ENCODE measurements around the gene PIGL. TPM values are rescaled to one million over a fixed set of nuclear protein-coding genes. Genes with fewer than 3 reads are reported as not detected.

PIGL gene
- total RNA-seq, 2 donors from 2014 or later, result 26.2 to 27.0 TPM

- intact Hi-C loops (cut with DNase I), result no loop called here
- DNase-seq (ENCODE audit: low spot score), result no peak
Observed at GRCh38 chr17:16338391-16338790, 121.4 kb downstream of the PIGL start.

DNA sequence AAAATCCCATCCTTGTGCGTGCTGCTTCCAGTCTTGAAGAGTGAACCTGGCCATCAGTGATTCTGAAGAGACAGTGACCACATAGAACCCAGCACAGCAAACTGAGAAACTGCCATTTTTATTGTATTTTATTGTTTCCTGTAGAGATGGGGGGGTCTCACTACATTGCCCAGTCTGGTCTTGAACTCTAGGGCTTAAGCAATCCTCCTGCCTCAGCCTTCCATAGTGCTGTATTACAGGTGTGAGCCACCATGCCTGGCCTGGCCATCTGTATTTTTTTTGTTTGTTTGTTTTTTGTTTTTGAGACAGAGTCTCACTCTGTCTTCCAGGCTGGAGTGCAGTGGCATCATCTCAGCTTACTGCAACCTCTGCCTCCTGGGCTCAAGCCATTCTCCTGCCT, 122.4 kb downstream of the PIGL start:
- no peak for DNase-seq (ENCODE audit: low spot score)
- intact Hi-C loops (cut with DNase I), result no loop called here

DNA sequence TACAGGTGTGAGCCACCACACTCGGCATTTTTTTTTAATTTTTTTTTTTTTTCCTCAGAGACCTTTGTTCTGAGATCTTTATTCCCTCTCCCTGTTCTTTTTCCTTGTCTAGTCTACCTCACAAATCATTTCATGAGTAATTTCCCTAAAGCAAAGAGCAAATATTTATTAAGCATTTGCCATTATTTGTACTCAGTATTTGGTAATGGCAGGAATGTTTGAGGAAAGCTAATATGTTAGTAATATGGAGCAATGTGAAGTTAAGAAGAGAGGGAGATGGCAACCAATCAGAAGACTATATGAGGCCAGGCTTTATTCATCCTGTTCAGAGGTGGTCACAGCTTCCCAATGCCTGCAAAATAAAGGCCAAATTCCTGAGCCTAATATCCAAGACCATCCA, 122.9 kb downstream of the PIGL start:
- intact Hi-C loops (cut with DNase I), result loop anchor here in 1 of 2 donors (10.0 kb wide), 1 partner anchor 55 kb away; no protein-coding TSS in a partner anchor
- DNase-seq (ENCODE audit: low spot score), result no peak

DNA sequence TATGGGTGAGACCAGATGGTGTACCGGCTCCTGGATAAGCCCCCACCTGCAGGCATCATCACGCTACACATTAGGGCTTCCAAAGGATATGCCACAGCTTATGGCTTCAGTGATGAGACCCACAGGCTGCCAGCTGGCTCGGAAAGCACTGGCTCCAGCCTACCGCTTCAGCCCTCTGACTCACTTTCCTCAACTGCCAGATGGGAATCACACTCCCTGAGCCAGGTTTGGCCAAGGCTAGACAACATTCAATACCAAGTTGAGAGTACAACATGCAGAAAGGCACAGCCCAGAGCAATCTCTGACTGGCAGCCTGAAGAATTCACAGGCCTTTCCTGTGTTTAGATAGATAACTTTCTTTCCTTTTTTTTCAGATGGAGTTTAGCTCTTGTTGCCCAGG, 126.0 kb downstream of the PIGL start:
- DNase-seq (ENCODE audit: low spot score), result peak; percentile 83
- intact Hi-C loops (cut with DNase I), result loop anchor here in 1 of 2 donors (10.0 kb wide), 1 partner anchor 58 kb away; no protein-coding TSS in a partner anchor

DNA sequence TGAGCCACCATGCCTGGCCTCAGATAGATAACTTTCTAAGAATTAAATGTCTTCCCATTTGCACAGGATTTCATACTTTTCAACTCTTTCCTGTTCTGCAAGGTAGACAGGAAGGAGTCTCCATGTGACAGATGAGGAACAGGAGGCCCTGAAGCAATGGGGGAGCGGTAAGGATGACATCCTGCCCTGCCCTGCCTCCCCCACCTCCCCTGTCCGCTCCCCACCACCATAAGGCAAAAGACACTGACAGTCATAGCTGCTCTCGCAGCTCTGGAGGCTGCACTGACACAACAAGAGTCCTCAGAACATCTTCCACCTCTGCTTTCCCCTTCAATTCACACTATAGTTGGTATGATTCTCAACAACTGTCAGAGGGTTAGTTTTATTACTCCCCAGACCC, 126.6 kb downstream of the PIGL start:
- peak; percentile 15 for DNase-seq (ENCODE audit: low spot score)
- intact Hi-C loops (cut with DNase I), result loop anchor here in 1 of 2 donors (10.0 kb wide), 1 partner anchor 59 kb away; no protein-coding TSS in a partner anchor

DNA sequence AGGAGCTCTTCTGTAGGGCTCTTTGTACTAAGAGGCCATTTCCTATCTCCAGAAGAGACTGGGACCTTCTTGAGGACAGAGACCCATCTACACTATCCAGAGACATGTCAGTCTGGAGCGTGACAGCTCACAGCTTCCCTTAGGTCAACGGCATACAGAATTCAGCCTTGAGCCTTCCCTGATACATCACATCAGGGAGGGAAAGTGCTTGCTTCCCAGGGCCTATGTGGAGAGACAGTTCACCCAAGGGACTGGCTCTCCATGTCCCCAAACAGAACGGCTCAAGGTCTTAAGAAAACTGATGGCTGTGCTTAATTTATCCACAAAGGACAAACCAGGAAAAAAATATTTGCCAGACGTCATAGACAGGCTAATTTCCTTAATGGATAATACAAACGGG, 128.6 kb downstream of the PIGL start:
- peak; percentile 2 for DNase-seq (ENCODE audit: low spot score)
- intact Hi-C loops (cut with DNase I), result loop anchor here in 1 of 2 donors (10.0 kb wide), 1 partner anchor 61 kb away; no protein-coding TSS in a partner anchor

- DNase-seq (ENCODE audit: low spot score), result no peak
- intact Hi-C loops (cut with DNase I), result loop anchor here in 1 of 2 donors (10.0 kb wide), 1 partner anchor 62 kb away; no protein-coding TSS in a partner anchor
Observed at GRCh38 chr17:16346721-16347271, 129.8 kb downstream of the PIGL start.

DNA sequence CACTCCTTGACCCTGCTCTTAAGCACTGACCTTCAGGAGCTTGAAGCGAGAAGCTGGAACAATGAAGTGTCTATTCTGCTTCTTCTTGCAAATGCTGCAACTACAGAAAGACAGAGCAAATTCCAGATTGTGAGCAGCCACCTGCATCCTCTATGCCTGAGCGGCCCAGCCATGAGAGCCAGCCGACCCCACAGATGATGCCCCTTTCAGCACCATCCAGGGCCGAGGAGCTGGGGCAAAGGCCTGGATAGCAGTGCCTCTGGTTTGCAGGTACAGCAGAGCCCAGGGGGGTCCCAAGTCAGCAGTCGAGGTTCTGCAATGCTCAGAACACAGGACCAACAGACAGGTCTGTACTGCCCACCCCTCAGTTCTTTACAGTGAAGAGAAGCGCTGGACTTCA, 131.6 kb downstream of the PIGL start:
- peak; percentile 51 for DNase-seq (ENCODE audit: low spot score)
- intact Hi-C loops (cut with DNase I), result loop anchor here in 1 of 2 donors (10.0 kb wide), 1 partner anchor 64 kb away; no protein-coding TSS in a partner anchor

- peak; percentile 54 for DNase-seq (ENCODE audit: low spot score)
- intact Hi-C loops (cut with DNase I), result loop anchor here in 1 of 2 donors (10.0 kb wide), 1 partner anchor 65 kb away; no protein-coding TSS in a partner anchor
Observed at GRCh38 chr17:16349431-16349830, 132.4 kb downstream of the PIGL start.

DNA sequence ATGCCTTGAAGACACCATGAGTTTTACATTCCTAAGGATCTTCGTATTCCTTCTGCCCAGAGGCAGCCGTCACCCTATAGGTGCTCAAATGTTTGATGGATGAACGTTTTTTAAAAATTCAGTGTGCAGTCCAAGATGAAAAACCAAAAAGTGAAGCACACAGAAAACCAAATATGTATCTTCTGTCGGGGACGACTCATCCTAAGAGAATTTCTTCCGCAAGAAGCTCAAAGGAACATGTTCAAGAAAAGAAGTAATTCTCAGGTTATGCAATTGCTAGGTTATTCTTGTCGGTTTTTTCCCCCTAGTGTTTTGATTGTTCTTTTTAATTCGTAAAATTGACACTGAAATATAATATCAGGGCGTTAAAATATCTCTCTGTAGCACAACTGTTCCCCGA, 134.8 kb downstream of the PIGL start:
- no peak for DNase-seq (ENCODE audit: low spot score)
- intact Hi-C loops (cut with DNase I), result no loop called here

- intact Hi-C loops (cut with DNase I), result no loop called here
- peak; percentile 78 for DNase-seq (ENCODE audit: low spot score)
Observed at GRCh38 chr17:16352303-16352666, 135.3 kb downstream of the PIGL start.

- intact Hi-C loops (cut with DNase I), result no loop called here
- DNase-seq (ENCODE audit: low spot score), result peak; percentile 83
Observed at GRCh38 chr17:16352667-16353316, 135.8 kb downstream of the PIGL start.

- intact Hi-C loops (cut with DNase I), result no loop called here
- DNase-seq (ENCODE audit: low spot score), result peak; percentile 69
Observed at GRCh38 chr17:16353317-16354174, 136.5 kb downstream of the PIGL start, which contains the start of gene CENPV. Gene CENPV (minus strand): TSS chr17:16353469. CDS start chr17:16353436, 33 bp downstream.

DNA sequence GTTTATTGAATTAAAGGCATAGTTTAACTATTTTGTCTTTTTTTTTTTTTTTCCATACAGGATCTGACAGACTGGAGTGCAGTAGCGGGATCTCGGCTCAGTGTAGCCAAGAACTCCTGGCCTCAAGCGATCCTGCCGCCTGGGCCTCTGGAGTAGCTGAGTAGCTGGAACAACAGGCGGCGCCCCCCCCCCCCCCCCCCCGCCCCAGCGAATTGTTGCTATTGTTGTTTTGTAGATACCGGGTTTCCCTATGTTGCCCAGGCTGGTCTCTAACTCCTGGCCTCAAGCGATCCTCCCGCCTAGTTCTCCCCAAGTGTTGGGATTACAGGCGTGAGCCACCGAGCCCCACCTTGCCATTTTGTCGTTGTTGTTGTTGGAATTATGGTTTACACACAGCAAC, 137.6 kb downstream of the PIGL start:
- peak; percentile 28 for DNase-seq (ENCODE audit: low spot score)
- intact Hi-C loops (cut with DNase I), result no loop called here

GRCh38 chr17:16358394-16358793, 141.4 kb downstream of the PIGL start:
- intact Hi-C loops (cut with DNase I), result no loop called here
- DNase-seq (ENCODE audit: low spot score), result no peak

DNA sequence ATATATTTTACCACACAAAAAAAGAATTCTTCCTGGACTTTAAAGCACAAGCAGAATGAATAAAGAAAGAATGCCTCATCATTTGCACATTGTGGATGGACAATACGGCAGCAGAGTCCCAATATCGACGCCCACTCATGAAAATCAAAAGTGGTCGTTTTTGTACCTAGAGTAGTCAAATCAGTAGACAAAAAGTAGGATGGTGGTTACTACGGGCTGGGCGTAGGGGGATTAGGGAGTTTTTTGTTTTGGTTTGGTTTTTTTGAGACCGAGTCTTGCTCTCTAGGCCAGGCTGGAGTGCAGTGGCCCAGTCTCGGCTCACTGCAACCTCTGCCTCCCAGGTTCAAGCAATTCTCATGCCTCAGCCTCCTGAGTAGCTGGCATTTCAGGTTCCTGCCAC, 144.9 kb downstream of the PIGL start:
- peak; percentile 19 for DNase-seq (ENCODE audit: low spot score)
- intact Hi-C loops (cut with DNase I), result no loop called here

DNA sequence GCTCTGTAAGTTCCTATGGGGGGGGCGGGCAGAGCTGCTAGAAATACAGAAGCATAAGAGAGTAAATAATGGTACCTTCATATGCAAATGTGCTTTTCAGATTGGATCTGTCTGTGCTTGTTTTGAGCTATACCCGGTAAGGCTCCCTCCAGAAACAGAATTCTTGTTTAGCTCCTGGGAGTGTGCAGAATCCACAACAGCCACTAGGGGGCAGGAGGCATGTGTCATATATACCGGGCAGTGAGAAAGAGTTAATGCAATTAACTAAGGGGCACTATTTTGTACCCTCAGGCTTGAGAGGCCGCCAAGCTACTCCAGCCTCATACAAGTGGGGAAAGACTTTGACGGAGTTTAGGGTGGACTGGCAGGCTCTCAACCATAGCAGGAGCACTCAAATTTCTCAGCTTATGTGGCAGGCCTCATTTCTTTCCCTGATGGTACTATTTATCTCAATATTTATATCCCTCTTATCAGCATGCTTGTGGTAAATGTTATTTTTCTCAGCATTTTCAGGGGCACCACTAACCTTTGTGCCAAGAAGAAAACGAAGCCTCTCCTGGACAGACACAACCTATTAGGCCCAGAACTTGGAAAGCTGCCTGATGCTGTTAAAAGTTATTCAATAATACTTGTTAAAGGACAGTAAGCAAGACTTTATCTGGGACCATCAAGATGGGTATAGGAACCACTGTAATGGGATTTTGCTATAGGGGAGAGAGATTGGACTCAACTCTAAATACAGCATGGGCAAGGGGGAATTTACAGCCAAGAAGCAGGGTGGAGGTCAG, 146.9 kb downstream of the PIGL start:
- intact Hi-C loops (cut with DNase I), result no loop called here
- DNase-seq (ENCODE audit: low spot score), result peak; percentile 91

- DNase-seq (ENCODE audit: low spot score), result no peak
- intact Hi-C loops (cut with DNase I), result no loop called here
Observed at GRCh38 chr17:16364625-16365024, 147.6 kb downstream of the PIGL start.

DNA sequence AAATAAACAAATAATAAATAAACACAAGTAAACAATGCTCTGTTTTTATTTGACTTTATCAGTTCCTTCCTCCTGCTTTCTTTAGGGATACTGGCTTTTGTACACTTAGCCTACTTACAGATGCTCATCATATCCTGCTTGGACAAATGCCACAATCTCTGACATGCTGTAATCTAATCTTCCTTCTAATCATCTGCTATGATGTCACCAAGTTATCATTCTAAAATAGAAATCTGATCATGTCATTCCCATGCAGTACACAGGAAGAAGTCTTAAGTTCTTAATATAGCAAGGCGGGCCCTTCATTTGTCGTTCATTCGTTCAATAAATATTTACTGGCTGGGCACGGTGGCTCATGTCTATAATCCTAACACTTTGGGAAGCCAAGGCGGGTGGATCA, 154.7 kb downstream of the PIGL start:
- intact Hi-C loops (cut with DNase I), result no loop called here
- DNase-seq (ENCODE audit: low spot score), result no peak

All from posterior vena cava (tissue), 2 donors.